Measurements from ENCODE around the gene USP17L28.
"Not testable (repeated sequence)": the region's sequence is repeated elsewhere in the genome, so short reads cannot be mapped to it uniquely, and the experiment has no call there.

GRCh38 chr4:9329611-9330010 lies 19.1 kb upstream of the USP17L28 start, which contains the start of gene USP17L25:
- not testable (repeated sequence) for TF ChIP-seq CTCF, EP300, POLR2A (IDR thresholded peaks at IDR 0.05)

Data from gastroesophageal sphincter (tissue), 3 donors.